T-helper 22 cell (primary cell): ENCODE data around the gene HPGD.

Experiments
- DNase-seq: peaks from one replicate; pipeline ENCODE4 v3.0.0-alpha.2; 2020; ENCODE audit warnings: low read depth

The HPGD gene

GRCh38 chr4:174474457-174475075 lies 47.7 kb downstream of the HPGD start:
- DNase-seq, result no peak

DNA sequence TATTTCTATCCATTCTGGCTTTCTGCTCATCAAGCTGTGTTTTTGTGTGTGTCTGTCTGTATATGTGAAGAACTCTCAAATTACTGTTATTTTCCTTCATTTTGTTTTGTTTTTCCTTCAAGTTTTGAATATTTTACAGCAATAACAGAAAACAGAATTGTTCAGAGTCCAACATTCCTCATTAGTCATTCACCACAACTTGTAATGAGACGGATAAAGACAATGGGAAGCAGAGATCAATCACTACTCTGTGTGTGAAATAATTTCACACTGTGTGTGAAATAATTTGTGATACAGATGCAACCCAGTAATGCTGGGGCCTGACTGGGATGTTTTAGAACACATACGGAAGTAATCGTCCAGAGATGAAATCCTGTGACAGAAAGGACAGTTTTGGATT lies 55.2 kb downstream of the HPGD start:
- no peak for DNase-seq

DNA sequence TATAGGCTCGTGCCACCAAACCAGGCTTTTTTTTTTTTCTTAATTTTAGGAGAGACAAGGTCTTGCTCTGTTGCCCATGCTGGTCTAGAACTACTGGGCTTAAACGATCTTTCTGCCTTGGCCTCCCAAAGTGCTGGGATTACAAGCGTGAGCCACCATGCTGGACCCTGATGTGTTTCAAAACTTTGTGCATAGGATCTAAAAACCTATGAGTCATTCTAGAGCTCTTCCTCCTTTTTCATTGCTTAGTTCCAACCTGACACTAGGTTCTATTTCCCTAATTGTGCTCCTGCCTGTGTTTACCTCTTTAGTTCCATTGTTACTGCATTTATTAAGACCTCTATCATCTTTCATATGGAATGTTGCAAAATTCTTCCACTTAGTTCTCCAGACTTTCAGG lies 57.3 kb downstream of the HPGD start:
- DNase-seq, result no peak

DNA sequence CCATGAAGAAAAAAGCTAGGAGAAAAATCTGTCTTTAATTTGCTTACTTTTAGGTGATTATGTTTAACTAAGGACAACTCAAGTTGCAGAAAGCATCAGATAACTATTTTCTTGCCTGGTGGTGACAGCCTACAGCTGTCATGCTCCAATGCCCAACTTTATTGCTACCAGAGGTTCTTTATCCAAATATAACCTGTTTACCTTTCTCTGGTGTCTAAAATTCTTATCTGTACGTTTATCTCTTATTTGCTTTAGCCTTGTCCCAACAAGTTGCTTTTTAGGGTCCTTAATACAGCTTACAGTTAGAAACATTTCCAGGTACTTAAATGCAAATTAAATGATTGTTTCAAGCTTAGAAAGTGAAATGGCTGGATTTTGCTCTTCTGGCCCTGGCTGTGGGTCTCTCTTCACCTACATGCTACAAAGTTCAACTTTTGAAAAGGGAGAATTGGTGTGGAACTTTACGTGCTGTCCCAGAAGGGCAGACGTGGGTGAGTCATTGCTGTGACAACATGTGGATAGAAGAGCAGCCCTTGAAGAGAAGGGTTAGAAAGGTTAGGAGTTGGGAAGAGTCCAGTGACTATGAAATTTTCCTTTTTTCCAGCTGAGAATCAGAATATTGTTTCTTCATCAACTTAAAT lies 60.7 kb downstream of the HPGD start:
- DNase-seq, result no peak

GRCh38 chr4:174460684-174461083 lies 61.6 kb downstream of the HPGD start:
- DNase-seq, result no peak

- no peak for DNase-seq
These were observed 64.8 kb downstream of the HPGD start for GRCh38 chr4:174457468-174457867.

GRCh38 chr4:174454815-174455473 lies 67.3 kb downstream of the HPGD start:
- DNase-seq, result no peak

GRCh38 chr4:174451718-174452296 lies 70.5 kb downstream of the HPGD start:
- DNase-seq, result no peak

DNA sequence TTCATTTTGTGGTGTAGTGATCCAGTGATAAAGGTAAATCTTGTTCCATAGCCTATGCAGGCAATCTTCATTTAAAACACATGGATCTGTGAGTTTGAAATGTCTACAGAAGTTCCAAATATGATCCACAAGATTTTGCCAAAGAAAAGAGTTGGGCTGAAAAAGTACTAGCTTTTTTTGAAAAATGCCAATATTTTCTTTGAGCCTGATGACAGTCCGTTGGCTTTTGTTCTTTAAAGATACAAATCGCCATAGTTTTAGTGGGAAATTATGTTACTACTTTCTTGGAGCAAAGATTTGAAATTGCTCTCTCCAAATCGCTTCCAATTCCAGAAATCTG lies 71.5 kb downstream of the HPGD start:
- no peak for DNase-seq

DNA sequence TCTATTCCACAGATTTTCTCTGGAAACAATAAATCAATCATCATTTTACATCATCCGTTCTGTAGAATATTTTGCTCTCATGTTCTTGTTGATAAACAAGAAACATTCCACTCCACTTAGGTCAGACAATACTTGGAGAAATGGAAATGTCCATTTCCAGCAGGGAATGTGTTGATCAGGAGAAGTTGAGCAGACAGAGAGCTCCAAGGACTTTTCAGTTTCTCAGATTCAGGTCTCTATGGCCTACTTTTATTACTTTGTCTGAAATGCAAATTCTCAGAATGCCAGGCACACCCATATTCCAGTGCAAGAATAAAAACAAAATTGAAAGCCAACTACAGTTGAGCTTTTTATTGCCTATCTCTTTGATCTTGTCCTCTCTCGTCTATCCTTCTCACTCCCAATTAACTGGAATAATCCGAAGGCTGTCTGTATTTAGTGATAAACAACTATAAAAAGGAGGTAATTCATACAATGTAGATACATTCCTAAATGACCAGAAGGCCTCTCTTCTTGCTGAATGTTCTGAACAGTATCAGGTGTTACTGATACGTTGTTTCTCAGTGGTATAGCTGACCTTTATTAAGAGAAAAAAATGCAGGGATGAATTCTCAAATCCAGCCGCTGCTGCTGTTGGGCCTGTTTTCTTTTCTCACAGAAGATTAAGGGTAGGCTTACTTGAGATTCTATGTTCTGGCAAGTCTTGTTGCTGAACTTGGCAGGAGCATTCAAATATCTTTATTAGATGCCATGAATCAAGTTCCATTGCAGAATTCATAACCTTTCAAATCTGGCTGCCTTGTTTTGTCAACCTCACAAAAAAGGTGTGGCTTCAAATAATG lies 72.1 kb downstream of the HPGD start:
- DNase-seq, result no peak

DNA sequence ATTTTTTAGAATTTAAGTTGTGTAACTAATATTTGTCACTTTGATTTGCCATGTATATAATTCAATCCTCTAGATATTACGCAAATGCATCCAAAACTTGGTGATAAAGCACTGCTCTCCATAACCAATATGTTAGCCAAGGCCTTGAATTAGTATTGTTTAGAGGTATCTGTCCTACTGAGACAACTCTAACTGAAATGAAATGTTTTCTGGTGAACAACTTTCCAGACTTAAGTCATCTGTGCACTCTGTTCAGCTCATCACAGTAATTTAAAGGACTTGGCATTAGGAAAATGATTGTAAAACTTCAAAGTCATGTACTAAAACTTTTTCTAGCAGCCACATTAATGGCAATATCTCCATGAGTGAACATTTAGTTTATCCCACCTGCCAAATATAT lies 73.1 kb downstream of the HPGD start:
- DNase-seq, result no peak

DNA sequence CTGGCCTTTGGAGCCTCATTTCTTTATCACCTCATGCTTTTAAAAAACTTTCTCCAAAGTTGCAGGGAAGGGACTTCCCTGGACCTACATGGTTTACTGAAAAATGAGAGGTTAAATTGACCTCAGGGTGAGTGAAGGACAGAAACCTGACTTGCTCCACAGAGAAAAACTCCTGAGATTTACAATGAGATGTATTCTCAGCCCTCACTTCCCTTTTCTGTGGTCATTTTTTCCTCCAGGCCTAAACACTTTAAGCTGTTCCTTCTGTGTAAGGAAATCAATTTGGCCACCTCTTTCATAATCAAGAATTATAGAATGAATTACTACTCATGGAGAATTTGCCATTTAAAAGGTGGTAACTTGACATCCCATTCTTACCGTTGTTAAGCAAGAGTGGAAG lies 77.9 kb downstream of the HPGD start:
- no peak for DNase-seq
